ENCODE measurements around the gene SMAD1. TPM values are rescaled to one million over a fixed set of nuclear protein-coding genes. Genes with fewer than 3 reads are reported as not detected.

Gene SMAD1
- total RNA-seq, 1 experiment from 2014 or later: 21.1 TPM

GRCh38 chr4:145540235-145540634 is 58.6 kb downstream of the SMAD1 start:
- Histone ChIP-seq H4K8ac (replicated peaks; ENCODE audit: insufficient read length, low read depth, low read length) (no peak overlapping the region), H3K9ac (ENCODE audit: extremely low read depth, insufficient read length, low read length) (no peak overlapping the region), H2BK12ac (ENCODE audit: insufficient read length, low read depth, low read length) (no peak overlapping the region), H4K20me1 (ENCODE audit: control insufficient read depth, insufficient read depth, insufficient read length) (no peaks in the 10 kb centered on the region), H3K79me1 (ENCODE audit: insufficient read depth, low read depth, low read length, poor library complexity, severe bottlenecking) (no peaks in the 10 kb centered on the region), H2BK20ac (ENCODE audit: low read depth, low read length, poor library complexity, severe bottlenecking) (no peak overlapping the region), H4K91ac (ENCODE audit: insufficient read length, low read depth, low read length) (no peak overlapping the region), H2BK5ac (ENCODE audit: insufficient read length, low read length) (no peak overlapping the region), H3K79me2 (ENCODE audit: insufficient read depth, low read length) (no peaks in the 10 kb centered on the region), H3K23ac (ENCODE audit: insufficient read length, low read depth, low read length) (peak overlapping the region; percentile 59), H4K5ac (ENCODE audit: insufficient read length, low read depth, low read length) (no peak overlapping the region), H3K9me3 (ENCODE audit: control insufficient read depth, low read depth, low read length) (no peaks in the 10 kb centered on the region), H3K23me2 (ENCODE audit: insufficient read length, low read depth, low read length, poor library complexity, severe bottlenecking) (no peaks in the 10 kb centered on the region), H3K4me2 (ENCODE audit: insufficient read depth, insufficient read length, low read length) (no peak overlapping the region), H3K27ac (ENCODE audit: insufficient read length, low read depth, low read length) (no peak overlapping the region), H3K4ac (ENCODE audit: low read depth, low read length) (no peak overlapping the region), H3K27me3 (ENCODE audit: insufficient read depth, low read length) (no peaks in the 10 kb centered on the region), H3K4me1 (ENCODE audit: insufficient read depth, low read length) (no peaks in the 10 kb centered on the region; the same call in 1 of the 2 replicates), H2BK120ac (ENCODE audit: low read depth, low read length, poor library complexity, severe bottlenecking) (no peak overlapping the region), H2BK15ac (ENCODE audit: low read depth, low read length) (no peak overlapping the region), H2AFZ (ENCODE audit: low read length) (no peak overlapping the region), H2AK5ac (ENCODE audit: insufficient read length, low read length) (peak overlapping the region; percentile 67), H3K14ac (ENCODE audit: insufficient read depth, low read length) (no peak overlapping the region), H3K18ac (ENCODE audit: insufficient read length, low read depth, low read length) (no peak overlapping the region), H3K56ac (ENCODE audit: insufficient read length, low read depth, low read length) (no peak overlapping the region), H3T11ph (ENCODE audit: low read length) (no peak overlapping the region)
- Mint-ChIP-seq H3K36me3 (ENCODE audit: insufficient read depth in 1 of 3, low read depth in 3 of 3) (peaks cover 0 to 6% (median 4%) of the 10 kb centered on the region in 3 experiments; a peak in 3 of 7 replicates), H3K27me3 (ENCODE audit: low read depth) (no peaks in the 10 kb centered on the region), H3K27ac (no peak overlapping the region; a peak in 2 of 7 replicates), H3K9me3 (no peaks in the 10 kb centered on the region), H3K4me1 (peaks cover 24 to 32% of the 10 kb centered on the region in 2 experiments), H3K4me3 (no peak overlapping the region)
- DNase-seq: no peak
- TF ChIP-seq CTCF (conservative IDR thresholded peaks at IDR 0.05): no peak
- no CpG with 5 or more reads among the region's 3 CpGs for WGBS (ENCODE audit: extremely low coverage, insufficient read length, low lambda C conversion rate)
